ENCODE data around the gene ARPC2.

ARPC2 gene

DNA sequence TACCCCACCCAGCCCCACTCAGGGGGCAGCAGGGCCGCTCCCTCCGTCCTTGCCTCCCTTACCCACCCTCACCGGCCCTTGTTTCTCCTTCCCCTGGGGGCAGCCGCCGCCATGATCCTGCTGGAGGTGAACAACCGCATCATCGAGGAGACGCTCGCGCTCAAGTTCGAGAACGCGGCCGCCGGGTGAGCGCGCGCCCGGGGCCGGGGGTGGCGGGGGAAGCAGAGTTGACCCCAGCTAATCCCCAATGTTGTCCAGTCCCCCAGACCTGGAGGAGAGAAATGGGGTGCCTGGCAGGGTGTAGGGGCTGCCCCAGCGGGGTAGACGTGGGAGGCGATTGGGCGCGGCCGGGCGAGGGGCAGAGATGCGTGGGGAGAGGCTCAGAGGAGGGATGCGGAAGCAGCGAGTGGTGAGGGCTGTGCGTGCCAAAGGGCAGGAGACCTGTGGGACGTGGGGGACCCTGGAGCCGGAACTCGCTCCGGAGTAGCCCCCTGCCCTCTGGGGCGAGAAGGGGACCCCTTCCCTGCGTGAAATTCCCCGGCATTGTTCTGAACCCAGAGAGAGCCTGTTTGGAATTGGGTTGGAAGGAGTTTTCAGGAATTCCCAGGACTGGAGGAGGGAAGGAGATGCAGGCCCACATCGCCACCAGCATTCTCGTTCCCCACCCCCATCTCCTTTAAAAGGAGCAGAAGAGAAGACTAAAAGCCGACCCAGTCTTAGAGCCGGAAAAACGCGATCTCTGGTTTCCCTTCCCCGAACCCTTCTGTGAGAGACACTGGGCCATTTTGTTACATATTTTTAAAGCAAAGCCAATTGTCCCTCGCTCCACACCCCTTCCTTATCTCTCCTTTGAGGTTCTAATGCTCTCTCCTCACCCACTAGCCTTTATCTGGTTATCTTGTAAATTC, 625 bp downstream of the ARPC2 start:
- no peak for FAIRE-seq

DNA sequence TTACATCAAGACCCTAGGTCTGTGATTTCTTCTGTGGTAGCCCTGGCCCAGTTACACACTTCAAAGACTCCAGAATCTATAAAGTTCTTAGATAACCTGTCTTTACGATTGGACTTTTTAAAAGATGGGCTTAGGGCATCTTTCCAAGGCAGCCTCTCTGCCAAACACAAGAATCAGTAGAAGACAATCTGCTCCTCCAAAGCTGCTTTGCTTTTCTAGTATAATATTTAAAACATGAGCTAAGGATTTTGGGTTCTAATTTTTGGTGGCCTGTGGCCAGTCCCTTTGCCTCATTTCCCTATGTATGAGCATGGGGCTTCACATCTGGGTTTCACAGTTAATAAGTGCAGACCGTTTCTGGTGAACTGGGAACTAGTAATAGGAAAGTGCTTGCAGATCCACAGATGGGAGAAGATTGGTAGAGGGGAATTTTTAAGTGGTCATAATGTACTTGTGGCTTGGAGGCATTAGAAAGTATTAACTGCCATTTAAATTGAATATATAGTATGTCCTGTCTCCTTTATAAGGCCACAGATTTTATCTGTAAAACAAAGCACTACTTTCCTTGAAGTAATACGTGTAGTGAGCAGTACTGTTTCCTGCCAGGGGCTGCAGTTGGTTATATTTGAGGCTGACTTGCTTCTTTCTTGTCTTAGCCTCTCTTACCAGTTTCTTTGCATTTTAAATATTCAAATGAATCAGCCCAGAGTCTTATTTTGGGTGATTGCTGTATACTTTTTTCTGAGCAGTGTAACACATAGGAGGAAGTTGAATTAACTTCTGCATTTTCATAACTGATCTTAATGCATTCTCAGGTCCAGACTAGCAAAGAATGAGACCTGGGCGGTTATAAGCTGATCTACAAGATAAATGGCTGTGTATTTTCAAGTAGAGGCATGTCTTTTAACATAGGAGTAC, 1.5 kb downstream of the ARPC2 start:
- FAIRE-seq = no peak

DNA sequence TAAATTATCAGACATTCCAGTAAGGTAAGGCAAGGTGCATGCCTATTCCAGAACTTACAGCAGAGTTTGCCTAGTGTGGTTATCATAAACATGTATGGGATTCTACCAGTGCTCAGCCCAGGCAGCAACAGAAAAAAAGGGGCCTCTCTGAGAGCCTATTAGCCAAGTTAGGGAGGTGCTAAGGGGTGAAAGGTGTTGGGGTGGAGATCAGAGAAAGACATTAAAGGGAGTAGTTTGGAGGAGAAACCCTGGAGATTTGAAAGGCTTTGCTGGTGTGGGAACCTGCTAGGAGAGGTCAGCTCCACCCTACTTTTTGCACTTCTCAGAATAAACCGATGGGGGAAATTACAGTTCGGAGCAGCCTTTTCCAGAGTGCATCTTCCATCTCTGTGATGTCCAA, 2.9 kb downstream of the ARPC2 start:
- no peak for FAIRE-seq

DNA sequence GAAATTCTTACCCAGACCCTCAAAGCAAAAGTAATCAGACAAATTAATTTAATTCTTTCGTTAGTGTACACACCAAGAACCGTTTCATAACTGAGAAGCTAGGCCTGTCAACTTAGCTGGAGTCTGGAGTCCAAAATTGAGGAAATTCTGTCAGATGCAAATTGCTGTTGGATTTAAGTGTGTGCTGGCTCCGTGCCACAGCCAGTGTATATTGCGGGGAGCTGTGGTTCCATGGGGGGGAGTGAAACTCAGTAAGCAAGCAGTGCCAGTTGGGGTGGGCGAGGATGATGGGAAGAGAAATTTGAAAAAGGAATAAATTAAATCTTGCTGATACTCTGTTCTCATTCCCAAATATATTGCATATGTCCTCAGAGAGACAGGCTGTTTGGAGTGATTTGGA, 4.0 kb downstream of the ARPC2 start:
- FAIRE-seq = no peak

DNA sequence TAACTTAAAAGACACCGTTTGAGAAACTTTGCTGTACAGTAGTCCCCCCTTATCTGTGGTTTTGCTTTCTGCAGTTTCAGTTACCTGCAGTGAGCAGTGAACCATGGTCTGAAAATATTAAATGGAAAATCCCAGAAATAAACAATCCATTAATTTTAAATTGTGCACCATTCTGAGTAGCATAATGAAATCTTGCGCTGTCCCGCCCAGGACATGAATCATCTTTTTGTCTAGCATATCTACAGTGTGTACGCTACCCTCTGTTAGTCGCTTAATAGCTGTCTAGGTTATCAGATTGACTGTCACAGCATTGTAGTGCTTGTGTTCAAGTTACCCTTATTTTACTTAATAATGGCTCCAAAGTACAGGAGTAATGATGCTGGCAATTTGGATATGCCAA, 6.1 kb downstream of the ARPC2 start:
- no peak for FAIRE-seq

DNA sequence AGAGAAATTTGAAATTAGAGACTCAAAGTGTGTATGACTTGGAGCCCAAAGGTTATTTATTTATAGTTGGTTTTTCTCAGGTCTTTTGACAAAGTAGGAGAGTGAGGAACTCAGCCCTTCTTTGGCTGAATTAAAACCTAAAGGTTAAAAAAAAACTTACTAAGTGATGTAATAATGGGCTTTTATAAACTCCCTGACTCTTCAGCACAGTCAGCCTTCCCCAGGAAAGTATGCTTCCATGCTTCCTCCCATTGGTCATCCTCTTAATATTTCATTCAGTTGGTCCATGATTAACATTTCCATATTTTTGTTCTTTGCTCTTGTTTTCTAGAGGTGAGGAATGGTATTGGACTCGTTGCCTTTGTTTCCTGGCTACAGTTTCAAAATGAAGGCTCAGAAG, 7.2 kb downstream of the ARPC2 start:
- no peak for FAIRE-seq

DNA sequence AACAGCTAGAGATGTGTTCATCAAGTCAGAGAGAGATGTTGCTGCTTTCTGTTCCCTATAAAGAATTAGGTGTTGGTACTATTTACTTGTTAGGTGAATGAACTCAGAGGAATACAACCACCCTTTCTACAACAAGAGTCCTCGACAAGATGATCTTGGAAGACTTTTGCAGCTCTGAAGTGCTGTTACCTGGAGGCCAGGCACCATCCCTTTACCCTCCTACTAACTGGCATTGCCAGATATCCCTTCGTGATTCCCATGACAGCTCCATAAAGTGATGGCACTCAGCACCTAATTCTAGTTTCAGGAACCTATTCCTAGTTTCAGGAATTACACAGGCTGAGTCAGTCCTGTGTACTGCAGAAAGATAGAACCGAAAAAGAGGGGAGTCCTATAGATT, 9.9 kb downstream of the ARPC2 start:
- FAIRE-seq = no peak

DNA sequence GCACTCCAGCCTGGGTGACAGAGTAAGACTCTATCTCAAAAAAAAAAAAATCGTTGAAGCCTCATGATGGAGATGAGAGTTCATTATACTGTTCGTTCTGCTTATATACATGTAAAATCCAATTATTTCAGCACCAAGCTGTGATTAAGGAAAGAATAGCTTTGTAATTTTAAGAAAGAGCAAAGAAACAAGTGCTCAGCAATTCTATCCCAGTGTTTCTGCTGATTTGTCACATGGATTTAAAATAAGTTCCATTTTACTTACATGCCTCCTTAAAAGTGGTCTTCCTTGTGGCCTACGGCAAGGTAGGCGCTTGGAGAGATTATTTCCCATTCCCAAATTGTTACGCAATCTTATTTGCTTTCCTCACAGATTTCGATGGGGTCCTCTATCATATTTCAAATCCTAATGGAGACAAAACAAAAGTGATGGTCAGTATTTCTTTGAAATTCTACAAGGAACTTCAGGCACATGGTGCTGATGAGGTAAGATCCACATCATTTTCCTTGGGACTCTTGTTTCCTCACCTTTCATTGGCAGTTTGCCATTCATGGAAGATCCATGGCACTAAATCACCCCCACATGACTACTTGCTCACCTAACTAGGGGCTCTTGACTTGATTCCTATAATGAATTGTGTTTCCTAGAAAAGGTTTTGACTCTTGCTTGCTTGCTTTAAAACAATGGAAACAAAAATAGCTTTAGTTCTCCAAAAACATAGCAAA, 11.5 kb downstream of the ARPC2 start:
- no peak for FAIRE-seq

DNA sequence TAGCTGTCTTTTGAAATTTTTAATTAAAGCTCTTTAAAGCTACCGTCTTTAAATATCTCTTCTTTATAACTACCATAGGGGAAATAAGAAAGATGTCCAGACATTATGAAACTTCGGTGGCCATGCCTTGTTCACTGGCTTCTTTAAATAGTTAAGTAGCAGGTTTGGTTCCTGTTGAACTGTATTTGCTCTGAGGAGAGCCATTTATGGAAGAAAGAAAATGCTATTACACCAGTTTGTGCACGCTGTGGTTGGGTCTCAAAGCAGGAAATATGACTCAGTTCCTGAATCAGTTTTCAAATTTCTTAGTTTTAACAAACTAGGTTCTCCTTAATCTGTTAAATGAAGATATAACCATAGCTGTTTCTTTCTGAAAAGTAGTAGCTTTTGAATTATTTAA, 12.2 kb downstream of the ARPC2 start:
- FAIRE-seq = no peak

DNA sequence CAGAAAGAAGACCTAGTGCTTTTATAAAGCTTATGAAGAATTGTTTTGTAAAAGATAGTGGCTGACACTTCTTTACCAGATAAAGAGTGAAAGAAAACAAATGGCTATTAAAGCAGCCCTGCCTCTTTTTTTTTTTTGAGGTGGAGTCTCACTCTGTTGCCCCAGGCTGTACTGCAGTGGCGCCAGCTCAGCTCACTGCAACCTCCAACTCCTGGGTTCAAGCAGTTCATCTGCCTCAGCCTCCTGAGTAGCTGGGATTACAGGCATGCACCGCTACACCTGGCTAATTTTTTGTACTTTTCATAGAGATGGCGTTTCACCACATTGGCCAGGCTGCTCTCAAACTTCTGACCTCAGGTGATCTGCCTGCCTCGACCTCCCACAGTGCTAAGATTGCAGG, 12.9 kb downstream of the ARPC2 start:
- FAIRE-seq = no peak

DNA sequence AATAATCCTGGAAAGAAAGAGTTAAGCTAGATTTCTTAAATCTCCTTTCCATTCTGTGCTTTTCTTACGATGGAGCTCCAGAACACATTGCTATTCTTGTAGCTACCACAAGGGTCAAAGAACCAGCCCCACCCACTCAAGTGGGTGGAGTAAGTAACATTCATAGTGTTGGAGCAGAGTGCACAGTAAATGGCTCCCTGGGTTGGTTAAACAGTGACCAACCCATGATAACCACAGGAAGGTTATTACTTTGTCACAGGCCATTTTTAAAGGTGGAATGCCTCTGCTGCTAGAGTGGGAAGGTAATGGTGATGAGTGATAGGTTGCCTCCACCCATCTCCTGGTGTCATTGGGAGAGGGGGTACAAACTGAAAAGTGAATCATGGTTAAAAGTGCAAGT, 13.9 kb downstream of the ARPC2 start:
- FAIRE-seq = no peak

DNA sequence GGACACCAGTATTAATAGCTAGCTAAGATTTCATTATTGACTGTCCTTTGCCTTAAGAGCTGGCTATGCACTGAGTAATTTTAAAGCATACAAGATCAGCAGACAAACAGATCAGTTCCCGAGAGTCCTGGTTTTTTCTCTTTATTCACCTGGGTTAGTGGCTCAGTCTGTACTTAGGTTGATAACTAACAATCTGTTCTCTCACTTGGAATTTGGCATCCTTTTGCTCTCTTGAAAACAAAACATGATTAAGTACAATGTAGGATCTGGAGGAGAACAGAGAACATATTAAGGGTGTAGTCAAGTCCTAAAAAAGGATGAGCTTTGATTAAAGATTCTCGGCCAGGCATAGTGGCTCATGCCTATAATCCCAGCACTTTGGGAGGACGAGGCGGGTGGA, 16.6 kb downstream of the ARPC2 start:
- no peak for FAIRE-seq

DNA sequence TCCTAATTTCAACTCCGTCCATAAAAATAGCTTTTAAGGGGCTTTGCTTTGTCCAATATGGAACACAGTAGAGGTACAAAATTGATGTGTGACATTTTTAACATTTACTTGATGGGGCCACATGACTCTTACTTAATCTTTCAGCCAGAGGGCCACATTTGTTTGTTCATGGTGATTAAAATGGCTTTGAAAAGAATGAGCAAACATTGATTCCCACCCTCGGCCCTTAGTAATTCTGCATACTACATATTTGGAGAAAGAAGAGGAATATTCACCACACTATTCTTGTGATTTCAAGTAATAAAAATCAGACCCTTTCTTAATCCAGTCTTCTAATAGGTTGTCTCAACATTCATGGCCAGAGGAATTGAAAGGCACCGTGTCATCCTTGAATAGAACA, 17.5 kb downstream of the ARPC2 start:
- FAIRE-seq = no peak

DNA sequence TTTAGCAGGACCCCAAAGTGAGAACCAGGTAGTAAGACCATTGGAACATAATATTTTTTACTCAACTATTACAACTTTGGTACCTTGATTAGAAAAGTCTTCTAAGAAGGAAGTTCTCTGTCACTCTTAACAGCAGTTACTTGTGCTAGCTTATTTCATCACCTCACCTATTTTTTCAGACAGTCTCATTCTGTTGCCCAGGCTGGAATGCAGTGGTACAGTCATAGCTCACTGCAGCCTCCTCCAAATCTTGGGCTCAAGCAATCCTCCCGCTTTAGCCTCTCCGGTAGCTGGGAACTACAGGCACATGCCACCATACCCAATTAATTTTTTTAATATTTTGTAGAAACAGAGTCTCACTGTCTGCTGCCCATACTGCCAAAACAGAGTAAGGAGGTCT, 18.0 kb downstream of the ARPC2 start:
- FAIRE-seq = no peak

DNA sequence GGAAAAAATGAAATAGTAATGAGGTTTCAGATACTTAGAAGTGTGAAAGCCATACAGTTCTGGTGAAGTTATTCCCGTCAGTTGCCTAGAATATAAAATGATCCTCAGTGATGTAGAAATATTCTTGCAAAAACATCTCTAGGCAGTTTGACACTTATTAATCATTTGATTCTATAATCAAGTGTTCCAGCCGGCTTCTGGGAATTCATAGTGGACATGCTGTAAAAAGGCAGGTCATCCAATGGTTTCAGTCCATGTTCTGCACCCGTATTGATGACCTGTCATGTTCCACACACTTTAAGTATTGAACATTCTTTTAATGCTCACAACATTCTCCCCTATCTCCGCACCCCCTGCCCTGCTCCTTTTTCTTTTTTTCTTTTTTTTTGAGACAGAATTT, 19.8 kb downstream of the ARPC2 start:
- FAIRE-seq = no peak

DNA sequence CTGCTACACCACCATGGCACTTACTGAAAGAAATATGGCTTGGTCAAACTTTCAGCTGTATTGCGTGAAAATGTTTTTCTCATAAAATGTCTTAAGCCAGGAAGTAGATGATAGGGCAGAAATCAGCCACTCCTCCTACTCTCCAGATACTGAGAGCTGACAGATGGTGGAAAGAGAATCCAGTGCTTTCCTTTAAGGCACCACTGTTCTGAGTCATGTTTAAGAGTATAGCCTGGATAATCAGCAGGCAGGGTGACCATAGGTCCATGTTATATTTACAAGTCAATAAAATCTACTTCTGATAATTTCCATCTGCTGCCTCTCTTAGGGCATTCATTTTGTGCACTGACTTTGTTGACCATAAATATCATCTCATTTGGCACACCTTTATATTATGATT, 21.9 kb downstream of the ARPC2 start:
- no peak for FAIRE-seq

DNA sequence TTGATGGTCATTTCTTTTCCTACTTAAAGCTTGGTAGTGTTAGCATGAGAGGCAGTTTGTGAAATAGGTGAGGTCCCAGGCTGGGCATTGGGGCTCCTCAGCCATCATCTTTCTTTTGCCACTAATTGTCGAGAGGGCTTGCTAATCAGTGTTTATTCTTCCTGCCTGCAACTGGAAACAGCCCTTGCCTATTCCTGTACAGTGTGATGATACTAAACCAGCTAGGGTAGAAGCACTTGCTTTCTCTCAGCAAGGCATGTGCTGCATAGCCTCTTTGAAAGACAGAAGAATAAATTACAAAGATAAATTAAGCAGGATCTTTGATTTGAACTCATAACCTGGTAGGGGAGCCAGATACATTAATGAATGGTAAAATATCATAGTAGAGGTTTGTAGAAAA, 27.2 kb downstream of the ARPC2 start:
- FAIRE-seq = no peak

DNA sequence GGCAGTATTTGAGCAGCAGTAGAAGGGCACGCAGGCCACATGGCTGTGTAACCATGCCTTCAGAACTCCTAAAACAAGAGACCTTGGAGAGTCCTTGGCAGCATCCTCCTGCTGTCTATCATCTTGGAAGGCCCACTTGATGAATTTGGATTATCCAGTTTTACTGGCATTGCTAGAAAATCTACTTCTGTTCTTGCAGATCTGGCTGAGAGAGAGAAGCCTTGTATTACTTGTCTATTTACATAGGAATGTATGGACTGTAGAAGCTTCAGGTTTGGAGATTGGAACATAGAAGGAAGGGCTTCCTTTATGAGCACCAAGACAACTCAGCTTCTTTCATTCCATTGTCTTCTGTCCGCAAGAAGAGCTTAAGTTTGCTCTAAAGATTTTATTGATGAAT, 27.7 kb downstream of the ARPC2 start:
- no peak for FAIRE-seq

DNA sequence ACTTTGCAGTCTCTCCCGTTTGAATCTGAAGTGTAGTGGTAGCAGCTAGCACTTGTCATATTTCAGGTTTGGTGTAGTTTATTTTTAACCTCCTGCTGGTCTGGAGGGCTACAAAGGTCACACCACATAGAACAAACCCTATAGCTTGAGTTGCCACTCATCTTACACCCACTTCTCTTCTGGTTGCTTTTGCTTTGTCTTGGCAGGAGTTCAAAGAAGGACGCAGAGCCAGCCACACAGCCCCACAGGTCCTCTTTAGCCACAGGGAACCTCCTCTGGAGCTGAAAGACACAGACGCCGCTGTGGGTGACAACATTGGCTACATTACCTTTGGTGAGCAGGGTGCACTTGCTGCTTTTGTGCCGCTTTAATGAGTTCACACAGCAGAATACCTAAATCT, 28.2 kb downstream of the ARPC2 start:
- no peak for FAIRE-seq

DNA sequence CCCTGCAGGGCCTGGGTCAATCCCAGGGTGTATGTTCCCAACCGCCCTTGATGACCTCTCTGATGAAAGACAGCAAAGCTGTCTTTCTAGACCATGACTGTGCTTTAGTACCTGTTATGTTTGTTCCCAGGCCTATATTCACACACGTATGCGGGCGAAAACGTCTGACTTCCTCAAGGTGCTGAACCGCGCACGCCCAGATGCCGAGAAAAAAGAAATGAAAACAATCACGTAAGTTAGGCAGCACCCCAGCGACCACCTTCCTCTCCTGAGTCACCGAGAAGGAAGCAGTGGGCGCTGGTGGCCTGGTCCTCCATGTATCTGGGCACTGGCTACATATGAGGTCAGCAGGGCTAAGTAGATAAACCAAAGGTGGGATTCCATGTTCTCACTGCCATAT, 32.7 kb downstream of the ARPC2 start:
- no peak for FAIRE-seq

DNA sequence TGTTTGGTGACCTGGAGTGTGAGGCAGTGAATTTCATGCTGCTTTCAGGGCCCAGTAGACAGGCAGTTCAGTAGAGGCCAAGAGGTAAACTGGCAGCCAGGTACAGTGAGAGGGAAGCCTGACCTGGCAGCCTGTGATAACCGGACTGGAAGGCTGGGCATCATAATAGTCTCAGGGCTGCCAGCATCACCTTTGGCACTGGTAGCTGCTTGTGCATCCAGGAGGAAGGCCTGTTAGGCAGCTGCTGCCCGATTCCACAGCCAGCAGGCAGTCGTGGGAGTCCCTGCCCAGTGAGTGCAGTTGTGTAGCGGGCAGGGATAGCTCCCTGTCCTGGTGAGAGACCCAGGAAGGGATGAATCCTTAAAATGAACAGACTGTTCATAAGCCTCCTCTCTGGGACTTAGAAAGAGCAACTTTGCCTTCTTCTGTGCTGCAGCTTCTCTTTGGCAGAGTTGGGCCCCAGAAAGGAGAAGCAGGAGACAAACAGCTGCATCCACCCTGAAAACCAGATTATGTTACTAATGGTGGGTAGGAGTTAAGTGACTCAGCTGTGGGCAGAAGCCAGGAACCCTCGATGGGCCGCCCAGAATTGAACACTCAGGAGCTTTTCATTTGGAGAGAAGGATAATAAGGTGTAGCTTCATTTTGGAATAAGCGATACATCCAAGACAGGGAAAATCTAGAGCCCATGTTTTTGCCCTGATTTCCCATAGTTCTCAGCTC, 35.7 kb downstream of the ARPC2 start:
- no peak for FAIRE-seq

DNA sequence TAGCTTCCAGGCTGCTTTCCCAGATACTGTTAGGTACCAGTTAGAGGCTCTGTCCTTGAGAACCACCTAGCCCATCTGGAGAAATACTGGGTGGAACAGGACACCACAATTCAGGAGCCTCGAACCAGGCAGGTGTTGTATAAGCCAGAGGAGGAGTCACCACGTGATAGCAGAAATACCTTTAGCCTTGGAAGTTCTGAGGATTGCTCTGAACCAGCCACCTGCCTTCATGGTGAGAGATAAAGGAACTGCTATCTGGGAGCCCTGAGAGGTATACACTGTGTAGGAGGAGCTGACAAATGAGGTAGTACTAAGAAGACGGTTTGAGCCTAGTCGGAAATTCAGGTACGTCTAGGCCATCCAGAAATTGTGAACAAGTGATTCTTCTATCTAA, 36.2 kb downstream of the ARPC2 start:
- FAIRE-seq = no peak

DNA sequence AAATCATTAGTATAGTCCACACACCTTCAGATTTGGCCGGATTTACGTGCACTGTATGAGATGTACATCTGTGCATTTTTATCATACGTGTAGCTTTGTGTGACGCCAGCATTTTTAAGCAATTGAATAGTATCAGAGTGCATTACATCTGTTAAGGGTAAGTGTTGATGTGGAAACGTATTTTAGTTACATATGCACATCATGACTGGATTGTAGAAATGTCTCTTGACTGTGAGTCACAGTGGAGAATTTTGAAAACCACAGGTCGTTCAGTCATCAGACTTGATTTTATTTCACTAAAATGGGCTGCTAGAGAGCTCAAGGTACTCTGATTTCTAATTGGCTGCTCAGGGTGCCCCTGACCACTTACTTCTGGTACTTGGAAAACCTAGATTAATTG, 38.5 kb downstream of the ARPC2 start:
- no peak for FAIRE-seq
